Spleen (tissue), 11 donors: ENCODE measurements around the gene EPB41L4A. TPM values are rescaled to one million over a fixed set of nuclear protein-coding genes. Genes with fewer than 3 reads are reported as not detected.

Experiments
- DNase-seq: peaks from one replicate; pipeline ENCODE4 v3.0.0-alpha.2; 2020
- H3K27ac ChIP-seq, 8 donors: fragments of 200-600 bp; sonication (generic) in 7 of 8; 1 replicate in 4 of 8; 2 replicates in 4 of 8; pipeline versions ENCODE4 v1.5.0 to v1.8.0; 2016 to 2021; ENCODE audit warnings: inconsistent platforms in 4 of 8, mild to moderate bottlenecking in 4 of 8, moderate library complexity in 1 of 8
- H3K27me3 ChIP-seq, 7 donors: fragments of 200-600 bp; sonication (generic) in 6 of 7; replicated peaks in 1 of 7; 1 replicate in 4 of 7; 2 replicates in 3 of 7; pipeline versions ENCODE4 v1.5.0 to v1.8.0; 2016 to 2021; ENCODE audit warnings: inconsistent platforms in 3 of 7, mild to moderate bottlenecking in 1 of 7
- H3K36me3 ChIP-seq, 6 donors: fragments of 200-600 bp; sonication (generic) in 5 of 6; 1 replicate in 4 of 6; 2 replicates in 2 of 6; pipeline versions ENCODE4 v1.5.0 to v1.8.0; 2016 to 2021; ENCODE audit warnings: inconsistent platforms in 2 of 6
- H3K4me1 ChIP-seq, 6 donors: fragments of 200-600 bp; sonication (generic) in 5 of 6; 1 replicate in 3 of 6; 2 replicates in 3 of 6; pipeline versions ENCODE4 v1.5.0 to v1.8.0; 2016 to 2021; ENCODE audit warnings: inconsistent platforms in 3 of 6
- H3K4me3 ChIP-seq, 8 donors: fragments of 200-600 bp; sonication (generic) in 7 of 8; 1 replicate in 4 of 8; 2 replicates in 4 of 8; pipeline versions ENCODE4 v1.5.0 to v1.8.0; 2016 to 2021; ENCODE audit warnings: inconsistent platforms in 4 of 8, mild to moderate bottlenecking in 4 of 8, moderate library complexity in 2 of 8
- H3K9me3 ChIP-seq, 8 donors: fragments of 200-600 bp; sonication (generic) in 7 of 8; 1 replicate in 4 of 8; 2 replicates in 4 of 8; pipeline versions ENCODE4 v1.5.0 to v1.8.0; 2016 to 2021; ENCODE audit warnings: inconsistent platforms in 4 of 8
- POLR2A ChIP-seq, 3 donors: fragments of 450-650 bp; IDR thresholded peaks; one replicate each; pipeline ENCODE4 v1.5.1; 2017; ENCODE audit warnings: antibody characterized with exemption in 3 of 3, mild to moderate bottlenecking in 1 of 3
- POLR2AphosphoS5 ChIP-seq, 3 donors: sonication (generic); formaldehyde crosslinking; IDR thresholded peaks; one replicate each; pipeline ENCODE4 v1.5.1; 2017; ENCODE audit warnings: antibody characterized with exemption in 3 of 3
- WGBS, 5 donors: extraction: QIAGEN DNeasy Blood & Tissue Kit in 3 of 5; methylation state at CpG; one replicate each; pipeline versions ENCODE4 v1.1.5 to v1.1.7; 2013 to 2018; 5-methylcytosine and 5-hydroxymethylcytosine counted together
- intact Hi-C: fragments of 100-400 bp; cut with DNase I; formaldehyde crosslinking; loops from one replicate; pipeline ENCODE4 v1.15.0; 2023; ENCODE audit warnings: low total_unique reads
- polyA plus RNA-seq, 3 donors: library from polyadenylated mRNA; stranded (reverse); fragments of 200-250 nt; gene quantifications; one replicate each; pipeline ENCODE4 v1.2.1, GENCODE V29; 2013
- total RNA-seq, 7 donors: library from RNA; depleted of rRNA in 3 of 7; stranded (reverse); fragments of >200 nt in 3 of 7; fragmentation: NEBNext Ultra II Directional in 4 of 7; extraction: Animal tissue kit (Norgen Biotek cat#: 25700) in 4 of 7; gene quantifications; one replicate each; pipeline versions ENCODE4 v1.1.0 to v1.2.1, GENCODE V29; 2016 to 2021
- TF ChIP-seq, protein P1 (sequence below), 11 experiments: fragments of 200-600 bp in 7 of 11; fragments of 450-650 bp in 4 of 11; sonication (generic) in 4 of 11; IDR thresholded peaks in 8 of 11; conservative IDR thresholded peaks in 3 of 11; 1 replicate in 7 of 11; 2 replicates in 4 of 11; pipeline versions ENCODE4 v1.4.0 to v1.8.0; 2016 to 2021; ENCODE audit warnings: antibody characterized with exemption in 11 of 11, inconsistent platforms in 4 of 11, mild to moderate bottlenecking in 1 of 11
- donor health status: healthy with polysubstance abuse.
- donor health status: DM: no; HTN: no; CAD: no; lungs with moderate emphysema.
- donor health status: DM: no; HTN: no; CAD: no.
- donor health status: Bipolar disorder and iron deficiency.
- donor health status: healthy.
- donor health status: DM: no; HTN: no; CAD: no.
- donor health status: DM: yes; HTN: yes; CAD: no.

The EPB41L4A gene
- total and polyA plus RNA-seq, 10 donors: 1.4 to 28.1 (median 12.2) TPM

DNA sequence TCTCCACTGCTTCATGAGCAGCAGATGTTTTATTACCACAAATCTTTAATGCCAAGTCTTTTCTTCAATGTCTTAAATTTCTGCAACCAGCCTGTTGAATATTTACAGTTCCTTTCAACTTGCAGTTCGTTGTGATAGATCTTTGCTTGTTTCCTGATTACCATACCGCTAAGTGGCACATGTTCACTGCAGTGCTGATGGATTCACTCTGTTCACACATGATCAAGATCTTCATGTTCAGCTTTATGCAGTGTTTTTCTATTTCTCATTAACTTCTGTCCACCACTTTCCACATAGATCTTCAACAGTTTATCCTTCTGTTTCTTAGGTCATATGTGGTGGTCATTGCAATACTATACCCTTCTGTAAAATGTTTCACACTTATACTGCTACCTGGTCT is 280.6 kb downstream of the EPB41L4A start:
- H3K27me3 ChIP-seq: no peaks in the 10 kb centered on the region
- no peaks in the 10 kb centered on the region for H3K4me1 ChIP-seq
- no peak overlapping the region for H3K27ac ChIP-seq
- no peaks in the 10 kb centered on the region for H3K9me3 ChIP-seq
- intact Hi-C loops: no loop called here
- 70 to 81% (median 77%) methylated on average over 2 of the region's 2 CpGs for WGBS, 5 donors
- TF ChIP-seq, protein P1, sequence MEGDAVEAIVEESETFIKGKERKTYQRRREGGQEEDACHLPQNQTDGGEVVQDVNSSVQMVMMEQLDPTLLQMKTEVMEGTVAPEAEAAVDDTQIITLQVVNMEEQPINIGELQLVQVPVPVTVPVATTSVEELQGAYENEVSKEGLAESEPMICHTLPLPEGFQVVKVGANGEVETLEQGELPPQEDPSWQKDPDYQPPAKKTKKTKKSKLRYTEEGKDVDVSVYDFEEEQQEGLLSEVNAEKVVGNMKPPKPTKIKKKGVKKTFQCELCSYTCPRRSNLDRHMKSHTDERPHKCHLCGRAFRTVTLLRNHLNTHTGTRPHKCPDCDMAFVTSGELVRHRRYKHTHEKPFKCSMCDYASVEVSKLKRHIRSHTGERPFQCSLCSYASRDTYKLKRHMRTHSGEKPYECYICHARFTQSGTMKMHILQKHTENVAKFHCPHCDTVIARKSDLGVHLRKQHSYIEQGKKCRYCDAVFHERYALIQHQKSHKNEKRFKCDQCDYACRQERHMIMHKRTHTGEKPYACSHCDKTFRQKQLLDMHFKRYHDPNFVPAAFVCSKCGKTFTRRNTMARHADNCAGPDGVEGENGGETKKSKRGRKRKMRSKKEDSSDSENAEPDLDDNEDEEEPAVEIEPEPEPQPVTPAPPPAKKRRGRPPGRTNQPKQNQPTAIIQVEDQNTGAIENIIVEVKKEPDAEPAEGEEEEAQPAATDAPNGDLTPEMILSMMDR (IDR thresholded peaks at IDR 0.05 in 8 of 11, conservative IDR thresholded peaks at IDR 0.05 in 3 of 11): no peak
- TF ChIP-seq POLR2A (IDR thresholded peaks at IDR 0.05) (no peak), POLR2AphosphoS5 (IDR thresholded peaks at IDR 0.05) (no peak)
- H3K36me3 ChIP-seq: no peaks in the 10 kb centered on the region
- H3K4me3 ChIP-seq: no peak overlapping the region
- no peak for DNase-seq

DNA sequence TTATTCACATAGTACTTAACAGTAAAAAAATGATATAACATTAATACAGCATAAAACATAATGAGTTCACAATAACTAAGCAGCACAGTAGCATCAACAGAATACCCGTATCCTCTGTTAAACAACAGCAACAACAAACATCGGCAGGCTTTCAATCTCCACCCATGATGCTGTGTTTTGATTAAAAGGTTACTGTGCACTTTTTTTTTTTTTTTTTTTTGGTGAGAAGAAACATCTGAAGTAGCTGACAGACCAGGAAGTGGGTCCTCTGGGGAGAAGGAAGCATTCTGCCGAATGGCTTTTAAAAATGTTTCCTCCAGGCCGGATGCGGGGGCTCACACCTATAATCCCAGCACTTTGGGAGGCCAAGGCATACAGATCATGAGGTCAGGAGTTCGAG is 282.3 kb downstream of the EPB41L4A start:
- 23 to 31% (median 25%) methylated on average over 6 of the region's 6 CpGs for WGBS, 5 donors
- Histone ChIP-seq H3K4me3 (no peak overlapping the region), H3K9me3 (peaks cover 0 to 5% (median 0%) of the 10 kb centered on the region in 8 donors), H3K36me3 (no peaks in the 10 kb centered on the region), H3K4me1 (no peaks in the 10 kb centered on the region), H3K27ac (no peak overlapping the region), H3K27me3 (no peaks in the 10 kb centered on the region)
- intact Hi-C loops: no loop called here
- DNase-seq: no peak
- TF ChIP-seq, protein P1 (IDR thresholded peaks at IDR 0.05 in 8 of 11, conservative IDR thresholded peaks at IDR 0.05 in 3 of 11): no peak
- TF ChIP-seq POLR2A (IDR thresholded peaks at IDR 0.05): no peak

DNA sequence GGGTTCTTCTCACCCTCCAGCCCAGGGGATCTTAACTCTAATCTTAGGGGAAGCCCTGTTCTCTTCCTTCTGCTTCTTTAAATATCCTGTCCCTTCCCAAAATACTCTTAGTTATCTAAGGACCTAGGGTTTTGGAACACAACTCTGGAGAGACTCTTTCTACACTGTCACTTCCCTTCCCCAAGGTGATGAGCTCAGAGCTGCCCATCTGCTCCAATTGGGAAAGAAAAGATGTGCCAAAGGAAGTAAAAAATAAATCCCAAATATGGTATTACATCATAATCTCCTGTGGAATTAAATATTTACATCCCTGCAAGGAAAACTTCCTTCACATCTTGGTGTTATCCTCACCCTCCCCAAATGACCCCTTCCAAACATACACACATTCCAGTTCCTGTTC is 291.2 kb downstream of the EPB41L4A start:
- no peaks in the 10 kb centered on the region for H3K27me3 ChIP-seq
- H3K4me1 ChIP-seq: no peaks in the 10 kb centered on the region
- intact Hi-C loops: no loop called here
- H3K27ac ChIP-seq: no peak overlapping the region
- no peak overlapping the region for H3K4me3 ChIP-seq
- no peak for DNase-seq
- TF ChIP-seq POLR2AphosphoS5 (IDR thresholded peaks at IDR 0.05): no peak
- no peak for TF ChIP-seq POLR2A (IDR thresholded peaks at IDR 0.05)
- TF ChIP-seq, protein P1 (IDR thresholded peaks at IDR 0.05 in 8 of 11, conservative IDR thresholded peaks at IDR 0.05 in 3 of 11): no peak
- no peaks in the 10 kb centered on the region for H3K36me3 ChIP-seq
- H3K9me3 ChIP-seq: peaks cover 0 to 5% (median 0%) of the 10 kb centered on the region in 8 donors

DNA sequence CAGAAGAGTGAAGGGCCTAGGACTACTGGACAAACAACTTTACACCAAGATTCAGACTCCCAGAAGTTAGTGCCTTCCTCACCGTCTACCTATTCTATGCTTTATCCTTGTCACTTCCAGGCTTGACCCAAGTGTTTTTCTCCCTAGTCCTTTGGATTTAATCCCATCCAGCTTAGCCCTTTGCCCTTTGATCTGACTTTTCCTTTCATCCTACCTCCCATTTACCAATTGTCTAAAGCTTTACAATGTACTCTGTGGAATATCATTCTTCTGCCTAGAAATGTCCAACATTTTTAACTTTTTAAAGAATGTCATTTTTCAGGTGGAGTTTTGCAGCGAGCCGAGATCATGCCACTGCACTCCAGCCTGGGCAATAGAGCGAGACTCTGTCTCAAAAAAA is 292.1 kb downstream of the EPB41L4A start:
- H3K36me3 ChIP-seq: no peaks in the 10 kb centered on the region
- H3K9me3 ChIP-seq: no peaks in the 10 kb centered on the region
- no peak overlapping the region for H3K27ac ChIP-seq
- intact Hi-C loops: no loop called here
- WGBS, 5 donors: 87 to 94% (median 93%) methylated on average over 4 of the region's 4 CpGs
- no peak overlapping the region for H3K4me3 ChIP-seq
- no peaks in the 10 kb centered on the region for H3K27me3 ChIP-seq
- no peaks in the 10 kb centered on the region for H3K4me1 ChIP-seq
- TF ChIP-seq POLR2AphosphoS5 (IDR thresholded peaks at IDR 0.05) (no peak), POLR2A (IDR thresholded peaks at IDR 0.05) (no peak)
- TF ChIP-seq, protein P1 (IDR thresholded peaks at IDR 0.05 in 8 of 11, conservative IDR thresholded peaks at IDR 0.05 in 3 of 11): no peak
- no peak for DNase-seq
